HFF-Myc (cell line): ENCODE results near the gene TRIM10.
"Not testable (repeated sequence)": the region's sequence is repeated elsewhere in the genome, so short reads cannot be mapped to it uniquely, and the experiment has no call there.

Experiments
- DNase-seq: peaks from one replicate; pipeline ENCODE4 v3.0.0-alpha.2; 2011; ENCODE audit warnings: low read depth; ENCODE audit errors: extremely low read depth
- H3K4me3 ChIP-seq: replicated peaks from 2 replicates; pipeline ENCODE4 v1.5.1; 2011; ENCODE audit warnings: low read depth, mild to moderate bottlenecking, control low read depth, low read length
- CTCF ChIP-seq: IDR thresholded peaks from 2 replicates; pipeline ENCODE4 v1.5.1; 2012; ENCODE audit warnings: mild to moderate bottlenecking, low read depth, low read length, control low read depth; ENCODE audit errors: missing control alignments

Gene TRIM10

GRCh38 chr6:30172681-30173080 lies 11.7 kb upstream of the TRIM10 start:
- TF ChIP-seq CTCF, result no peak
- no peak for DNase-seq
- H3K4me3 ChIP-seq, result no peak overlapping the region

- TF ChIP-seq CTCF, result peak; percentile 14
- no peak for DNase-seq
- H3K4me3 ChIP-seq, result peak overlapping the region; percentile 5
Measured at GRCh38 chr6:30171677-30172471, 10.9 kb upstream of the TRIM10 start.

- H3K4me3 ChIP-seq, result no peak overlapping the region
- peak; percentile 79 for TF ChIP-seq CTCF
- peak; percentile 32 for DNase-seq
Measured at GRCh38 chr6:30169658-30170614, 8.9 kb upstream of the TRIM10 start.

- no peak for TF ChIP-seq CTCF
- no peak for DNase-seq
- no peak overlapping the region for H3K4me3 ChIP-seq
Measured at GRCh38 chr6:30168741-30169140, 7.7 kb upstream of the TRIM10 start.

- TF ChIP-seq CTCF, result no peak
- DNase-seq, result no peak
- no peak overlapping the region for H3K4me3 ChIP-seq
Measured at GRCh38 chr6:30167101-30167500, 6.1 kb upstream of the TRIM10 start.

- DNase-seq, H3K4me3 ChIP-seq: not testable (repeated sequence)
Measured at GRCh38 chr6:30165238-30165637, 4.2 kb upstream of the TRIM10 start.

GRCh38 chr6:30164714-30165113 lies 3.7 kb upstream of the TRIM10 start:
- no peak for TF ChIP-seq CTCF
- H3K4me3 ChIP-seq, result no peak overlapping the region
- no peak for DNase-seq
